HG02610 (cell line): ENCODE results near the gene FCGBP.

Experiments
- ATAC-seq: cut with Tn5 transposase; IDR thresholded peaks from one replicate; pipeline ENCODE4 v1.9.1; 2021; ENCODE audit warnings: mild to moderate bottlenecking, moderate library complexity; ENCODE audit not compliant: unreplicated experiment

FCGBP gene

GRCh38 chr19:39949026-39949747 lies 14.8 kb upstream of the FCGBP start:
- no peak for ATAC-seq

- no peak for ATAC-seq
Measured at GRCh38 chr19:39946532-39946931, 12.1 kb upstream of the FCGBP start.

GRCh38 chr19:39943586-39943985 lies 9.2 kb upstream of the FCGBP start:
- ATAC-seq = no peak

- no peak for ATAC-seq
Measured at GRCh38 chr19:39942366-39942730, 7.9 kb upstream of the FCGBP start.

GRCh38 chr19:39941615-39942365 lies 7.4 kb upstream of the FCGBP start:
- peak; percentile 70 for ATAC-seq

- ATAC-seq = no peak
Measured at GRCh38 chr19:39941151-39941550, 6.7 kb upstream of the FCGBP start.

GRCh38 chr19:39940221-39940833 lies 5.9 kb upstream of the FCGBP start:
- ATAC-seq = no peak

GRCh38 chr19:39939556-39939955 lies 5.1 kb upstream of the FCGBP start:
- ATAC-seq = no peak

GRCh38 chr19:39937787-39938186 lies 3.4 kb upstream of the FCGBP start:
- ATAC-seq = no peak

GRCh38 chr19:39937094-39937720 lies 2.8 kb upstream of the FCGBP start:
- ATAC-seq = no peak

GRCh38 chr19:39936622-39937021 lies 2.2 kb upstream of the FCGBP start:
- no peak for ATAC-seq

GRCh38 chr19:39936020-39936419 lies 1.6 kb upstream of the FCGBP start:
- ATAC-seq = no peak

GRCh38 chr19:39935364-39935661 lies 879 bp upstream of the FCGBP start:
- ATAC-seq = no peak

GRCh38 chr19:39929750-39930149 lies 4.7 kb downstream of the FCGBP start:
- no peak for ATAC-seq

GRCh38 chr19:39928357-39928725 lies 6.1 kb downstream of the FCGBP start:
- ATAC-seq = no peak

GRCh38 chr19:39927524-39928356 lies 6.7 kb downstream of the FCGBP start:
- ATAC-seq = no peak

GRCh38 chr19:39927076-39927475 lies 7.4 kb downstream of the FCGBP start:
- ATAC-seq = no peak

GRCh38 chr19:39926170-39926760 lies 8.2 kb downstream of the FCGBP start:
- no peak for ATAC-seq

GRCh38 chr19:39924952-39925351 lies 9.5 kb downstream of the FCGBP start:
- no peak for ATAC-seq

- no peak for ATAC-seq
Measured at GRCh38 chr19:39924389-39924788, 10.0 kb downstream of the FCGBP start.

GRCh38 chr19:39923862-39924261 lies 10.6 kb downstream of the FCGBP start:
- ATAC-seq = no peak
